Thyroid gland (tissue), 4 donors: ENCODE data around the gene ZDHHC5.

ENCODE experiments used
- CTCF ChIP-seq, 6 experiments: fragments of 200-600 bp in 3 of 6; fragments of 450-650 bp in 3 of 6; sonication (generic) in 3 of 6; IDR thresholded peaks; one replicate each; pipeline ENCODE4 v1.5.1; 2016 to 2019; ENCODE audit warnings: antibody characterized with exemption in 6 of 6, mild to moderate bottlenecking in 2 of 6, inconsistent platforms in 1 of 6, moderate library complexity in 1 of 6
- POLR2A ChIP-seq, 2 donors: fragments of 450-650 bp; IDR thresholded peaks; one replicate each; pipeline ENCODE4 v1.6.1; 2017; ENCODE audit warnings: antibody characterized with exemption in 2 of 2, mild to moderate bottlenecking in 2 of 2, moderate library complexity in 1 of 2

DNA sequence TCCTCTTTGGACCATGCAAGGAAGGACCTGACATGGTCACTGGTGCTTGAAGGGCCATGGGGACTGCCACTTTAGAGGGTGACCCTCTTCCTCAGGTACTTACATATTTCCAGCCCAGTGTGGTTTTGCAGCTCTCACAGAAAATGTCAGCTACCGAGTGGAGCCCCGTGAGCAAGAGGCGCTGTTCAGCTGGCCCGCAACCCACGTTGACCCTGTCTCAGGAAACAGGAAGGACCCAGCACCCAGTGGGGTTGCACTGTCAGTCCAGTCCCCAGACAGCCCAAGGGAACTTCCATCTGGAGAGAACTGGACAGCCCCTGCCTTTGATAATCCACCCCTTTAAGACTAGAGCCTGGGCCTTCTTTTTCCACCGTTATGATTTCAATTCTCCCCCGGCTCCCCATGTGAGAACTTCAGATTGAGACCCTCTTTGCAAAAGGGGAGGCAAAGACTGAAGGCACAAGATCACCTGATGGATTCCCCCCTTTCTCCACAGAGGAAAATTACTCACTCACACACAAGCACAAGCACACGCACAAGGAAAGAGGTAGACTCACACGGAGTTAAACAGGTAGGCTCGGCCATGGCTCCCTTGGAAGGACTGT lies 21.6 kb upstream of the ZDHHC5 start:
- TF ChIP-seq CTCF (IDR thresholded peaks at IDR 0.05) (no peak), POLR2A (IDR thresholded peaks at IDR 0.05) (no peak)
